ENCODE results near the gene RSPH10B2. TPM values are rescaled to one million over a fixed set of nuclear protein-coding genes. Genes with fewer than 3 reads are reported as not detected.
A peak's percentile ranks its signal among the peaks of the same experiment; 100 is the strongest.
"Not testable (repeated sequence)": the region's sequence is repeated elsewhere in the genome, so short reads cannot be mapped to it uniquely, and the experiment has no call there.

The RSPH10B2 gene
- total RNA-seq, 1 donor from 2014 or later: 0.59 TPM

DNA sequence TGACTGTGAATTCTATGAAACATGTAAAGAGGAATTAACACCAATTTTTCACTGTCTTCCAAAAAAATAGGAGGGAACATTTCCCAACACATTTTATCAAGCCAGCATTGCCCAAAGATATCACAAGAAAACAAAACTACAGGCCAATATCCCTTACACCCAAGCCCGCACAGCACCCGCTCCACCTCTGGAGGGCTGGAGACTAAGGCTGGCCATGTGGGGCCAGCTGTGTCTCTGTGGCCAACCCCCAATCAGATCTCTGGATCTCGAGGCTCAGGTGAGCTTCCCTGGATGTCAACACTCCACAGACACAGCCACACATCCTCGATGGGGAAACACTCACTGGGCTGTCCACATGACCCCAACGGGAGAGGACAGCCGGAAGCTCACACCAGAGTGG, 54.1 kb downstream of the RSPH10B2 start:
- H3K27ac Mint-ChIP-seq (ENCODE audit: unreplicated experiment); H3K27ac ChIP-seq (ENCODE audit: low read depth, low read length); H3K79me2 ChIP-seq (ENCODE audit: insufficient read depth, low read length); DNase-seq (ENCODE audit: low read depth); H4K20me1 ChIP-seq (ENCODE audit: insufficient read depth, low read length); H3K4me3 Mint-ChIP-seq (ENCODE audit: unreplicated experiment); H3K4me1 Mint-ChIP-seq (ENCODE audit: low read depth, unreplicated experiment); H3K27me3 ChIP-seq (ENCODE audit: insufficient read depth, low read length); H3K9me3 ChIP-seq (ENCODE audit: insufficient read depth, low read depth, low read length); FAIRE-seq; H3K36me3 ChIP-seq (ENCODE audit: insufficient read depth, low read length); H2AFZ ChIP-seq (ENCODE audit: low read depth, low read length); H3K4me2 ChIP-seq (ENCODE audit: low read length); H3K36me3 Mint-ChIP-seq (ENCODE audit: low read depth, unreplicated experiment); H3K4me1 ChIP-seq (ENCODE audit: insufficient read depth, low read length); H3K9ac ChIP-seq (ENCODE audit: low read length); H3K27me3 Mint-ChIP-seq (ENCODE audit: low read depth, unreplicated experiment); H3K4me3 ChIP-seq (ENCODE audit: insufficient read depth, low read depth, low read length); H3K9me3 Mint-ChIP-seq (ENCODE audit: unreplicated experiment): not testable (repeated sequence)

DNA sequence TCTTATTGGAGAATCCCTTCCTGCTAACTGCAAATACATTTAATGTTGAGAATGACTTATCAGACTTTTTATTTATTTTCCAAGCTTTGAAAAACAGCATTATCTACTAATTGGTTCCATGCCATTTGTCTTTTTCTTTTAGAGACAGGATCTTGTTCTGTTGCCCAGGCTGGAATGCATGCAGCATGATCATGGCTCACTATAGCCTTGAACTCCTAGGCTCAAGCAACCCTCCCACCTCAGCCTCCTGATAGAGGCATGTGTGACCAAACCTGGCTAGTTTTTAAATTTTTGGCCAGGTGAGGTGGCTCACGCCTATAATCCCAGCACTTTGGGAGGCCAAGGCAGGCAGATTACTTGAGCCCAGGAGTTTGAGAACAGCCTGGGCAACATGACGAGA, 59.1 kb downstream of the RSPH10B2 start:
- H3K4me1 Mint-ChIP-seq (ENCODE audit: low read depth, unreplicated experiment); DNase-seq (ENCODE audit: low read depth); H3K9me3 ChIP-seq (ENCODE audit: insufficient read depth, low read depth, low read length); H3K4me3 Mint-ChIP-seq (ENCODE audit: unreplicated experiment); H3K4me1 ChIP-seq (ENCODE audit: insufficient read depth, low read length); H3K27me3 Mint-ChIP-seq (ENCODE audit: low read depth, unreplicated experiment); H3K9ac ChIP-seq (ENCODE audit: low read length); H2AFZ ChIP-seq (ENCODE audit: low read depth, low read length); H4K20me1 ChIP-seq (ENCODE audit: insufficient read depth, low read length); H3K4me3 ChIP-seq (ENCODE audit: insufficient read depth, low read depth, low read length); H3K4me2 ChIP-seq (ENCODE audit: low read length); H3K79me2 ChIP-seq (ENCODE audit: insufficient read depth, low read length); H3K27ac ChIP-seq (ENCODE audit: low read depth, low read length); H3K27ac Mint-ChIP-seq (ENCODE audit: unreplicated experiment); H3K36me3 ChIP-seq (ENCODE audit: insufficient read depth, low read length); H3K27me3 ChIP-seq (ENCODE audit: insufficient read depth, low read length); FAIRE-seq; H3K9me3 Mint-ChIP-seq (ENCODE audit: unreplicated experiment); H3K36me3 Mint-ChIP-seq (ENCODE audit: low read depth, unreplicated experiment): not testable (repeated sequence)

DNA sequence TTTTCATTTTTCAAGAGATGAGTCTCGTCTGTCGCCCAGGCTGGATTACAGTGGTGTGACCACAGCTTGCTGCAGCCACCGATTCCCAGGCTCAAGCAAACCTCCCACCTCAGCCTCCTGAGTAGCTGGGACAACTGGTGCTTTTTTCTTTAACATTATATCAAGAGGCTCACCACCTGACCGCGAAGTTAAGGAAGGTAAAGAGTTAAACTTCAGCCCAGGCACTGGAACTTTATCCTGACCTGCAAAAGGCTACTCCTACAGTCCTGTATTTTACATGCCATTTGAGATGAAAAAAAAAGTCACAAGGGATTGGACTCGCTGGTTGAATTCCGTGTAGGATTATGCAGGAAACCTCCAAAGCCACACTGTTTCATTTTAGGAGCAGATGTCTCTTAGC, 61.6 kb downstream of the RSPH10B2 start:
- not testable (repeated sequence) for H3K27ac ChIP-seq (ENCODE audit: low read depth, low read length); H3K4me2 ChIP-seq (ENCODE audit: low read length); H4K20me1 ChIP-seq (ENCODE audit: insufficient read depth, low read length); H3K27me3 Mint-ChIP-seq (ENCODE audit: low read depth, unreplicated experiment); H3K36me3 Mint-ChIP-seq (ENCODE audit: low read depth, unreplicated experiment); H3K9me3 Mint-ChIP-seq (ENCODE audit: unreplicated experiment); H3K27me3 ChIP-seq (ENCODE audit: insufficient read depth, low read length); H3K9me3 ChIP-seq (ENCODE audit: insufficient read depth, low read depth, low read length); H3K79me2 ChIP-seq (ENCODE audit: insufficient read depth, low read length); H3K9ac ChIP-seq (ENCODE audit: low read length); H3K27ac Mint-ChIP-seq (ENCODE audit: unreplicated experiment); H2AFZ ChIP-seq (ENCODE audit: low read depth, low read length); DNase-seq (ENCODE audit: low read depth); H3K4me1 Mint-ChIP-seq (ENCODE audit: low read depth, unreplicated experiment); H3K4me3 ChIP-seq (ENCODE audit: insufficient read depth, low read depth, low read length); H3K4me3 Mint-ChIP-seq (ENCODE audit: unreplicated experiment); FAIRE-seq; H3K36me3 ChIP-seq (ENCODE audit: insufficient read depth, low read length); H3K4me1 ChIP-seq (ENCODE audit: insufficient read depth, low read length)

DNA sequence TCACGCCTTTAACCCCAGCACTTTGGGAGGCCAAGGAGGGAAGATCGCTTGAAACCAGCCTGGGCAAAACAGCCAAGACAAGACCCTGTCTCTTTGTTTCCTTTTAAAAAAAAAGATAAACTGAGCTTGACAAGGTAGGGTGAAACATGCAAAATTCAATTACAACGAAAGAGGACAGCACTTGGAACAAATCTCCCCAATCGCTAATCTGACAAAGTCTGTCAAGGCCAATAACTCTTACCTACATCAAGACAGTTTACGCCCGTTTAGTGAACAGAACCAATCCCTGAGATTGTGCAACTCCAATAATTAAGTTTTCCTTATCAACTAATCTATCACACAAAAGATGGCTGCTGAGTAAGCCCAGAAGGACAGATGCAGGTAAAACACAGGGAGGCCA, 67.7 kb downstream of the RSPH10B2 start:
- not testable (repeated sequence) for FAIRE-seq; H3K4me2 ChIP-seq (ENCODE audit: low read length); H3K4me1 ChIP-seq (ENCODE audit: insufficient read depth, low read length); H3K9ac ChIP-seq (ENCODE audit: low read length); DNase-seq (ENCODE audit: low read depth); H3K36me3 Mint-ChIP-seq (ENCODE audit: low read depth, unreplicated experiment); H3K27ac ChIP-seq (ENCODE audit: low read depth, low read length); H3K27ac Mint-ChIP-seq (ENCODE audit: unreplicated experiment); H3K27me3 ChIP-seq (ENCODE audit: insufficient read depth, low read length); H4K20me1 ChIP-seq (ENCODE audit: insufficient read depth, low read length); H3K4me3 ChIP-seq (ENCODE audit: insufficient read depth, low read depth, low read length); H2AFZ ChIP-seq (ENCODE audit: low read depth, low read length); H3K4me3 Mint-ChIP-seq (ENCODE audit: unreplicated experiment); H3K4me1 Mint-ChIP-seq (ENCODE audit: low read depth, unreplicated experiment); H3K36me3 ChIP-seq (ENCODE audit: insufficient read depth, low read length); H3K27me3 Mint-ChIP-seq (ENCODE audit: low read depth, unreplicated experiment); H3K9me3 ChIP-seq (ENCODE audit: insufficient read depth, low read depth, low read length); H3K79me2 ChIP-seq (ENCODE audit: insufficient read depth, low read length); H3K9me3 Mint-ChIP-seq (ENCODE audit: unreplicated experiment)

DNA sequence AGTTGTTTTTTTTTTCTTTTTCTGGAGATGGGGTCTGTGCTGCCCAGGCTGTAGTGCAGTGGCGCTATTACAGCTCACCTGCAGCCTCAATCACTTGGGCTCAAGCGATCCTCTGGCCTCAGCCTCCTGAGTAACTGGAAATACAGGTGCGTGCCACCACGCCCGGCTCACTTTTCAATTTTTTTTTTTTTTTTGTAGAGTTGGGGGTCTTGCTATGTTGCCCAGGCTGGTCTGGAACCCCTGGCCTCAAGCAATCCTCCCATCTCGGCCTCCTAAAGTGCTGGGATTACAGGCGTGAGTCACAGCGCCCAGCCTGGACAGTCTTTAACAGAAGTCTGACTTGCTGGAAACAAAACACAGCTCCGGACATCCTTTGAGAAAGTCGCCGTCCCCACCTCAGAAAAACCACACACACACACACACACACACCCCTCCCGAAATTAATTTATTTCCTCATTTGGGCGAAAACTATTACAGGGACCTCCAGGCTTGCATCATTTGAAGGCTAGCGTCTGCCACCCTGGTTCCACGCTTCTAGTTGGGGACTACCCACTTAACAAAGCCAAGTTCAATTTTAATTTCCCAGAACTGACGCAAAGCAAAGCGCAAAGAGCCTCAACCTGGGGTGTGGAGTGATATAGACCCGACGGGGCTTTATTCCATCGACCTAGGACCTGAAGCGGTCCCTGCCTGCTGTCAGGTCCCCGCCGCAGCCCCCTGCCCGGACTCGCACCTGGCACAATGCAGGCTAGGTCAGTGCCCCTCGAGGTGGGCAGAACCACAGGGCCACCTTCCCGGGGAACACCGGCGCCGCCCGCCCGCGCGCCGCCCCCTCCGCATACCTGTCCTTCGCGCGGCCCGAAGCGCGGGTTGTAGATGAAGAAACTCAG, 71.6 kb downstream of the RSPH10B2 start:
- H3K9me3 Mint-ChIP-seq (ENCODE audit: unreplicated experiment); H3K4me1 ChIP-seq (ENCODE audit: insufficient read depth, low read length); H3K36me3 ChIP-seq (ENCODE audit: insufficient read depth, low read length); H3K4me1 Mint-ChIP-seq (ENCODE audit: low read depth, unreplicated experiment); H3K36me3 Mint-ChIP-seq (ENCODE audit: low read depth, unreplicated experiment); H3K27ac ChIP-seq (ENCODE audit: low read depth, low read length); H3K27me3 ChIP-seq (ENCODE audit: insufficient read depth, low read length); FAIRE-seq; H3K27me3 Mint-ChIP-seq (ENCODE audit: low read depth, unreplicated experiment); H2AFZ ChIP-seq (ENCODE audit: low read depth, low read length); H3K79me2 ChIP-seq (ENCODE audit: insufficient read depth, low read length); H3K9ac ChIP-seq (ENCODE audit: low read length); DNase-seq (ENCODE audit: low read depth); H4K20me1 ChIP-seq (ENCODE audit: insufficient read depth, low read length); H3K9me3 ChIP-seq (ENCODE audit: insufficient read depth, low read depth, low read length): not testable (repeated sequence)
- Mint-ChIP-seq H3K27ac (ENCODE audit: unreplicated experiment) (peak overlapping the region; percentile 53), H3K4me3 (ENCODE audit: unreplicated experiment) (peak overlapping the region; percentile 90)
- peak overlapping the region; percentile 39 for H3K4me3 ChIP-seq (ENCODE audit: insufficient read depth, low read depth, low read length)
- H3K4me2 ChIP-seq (ENCODE audit: low read length): peak overlapping the region; percentile 66

DNA sequence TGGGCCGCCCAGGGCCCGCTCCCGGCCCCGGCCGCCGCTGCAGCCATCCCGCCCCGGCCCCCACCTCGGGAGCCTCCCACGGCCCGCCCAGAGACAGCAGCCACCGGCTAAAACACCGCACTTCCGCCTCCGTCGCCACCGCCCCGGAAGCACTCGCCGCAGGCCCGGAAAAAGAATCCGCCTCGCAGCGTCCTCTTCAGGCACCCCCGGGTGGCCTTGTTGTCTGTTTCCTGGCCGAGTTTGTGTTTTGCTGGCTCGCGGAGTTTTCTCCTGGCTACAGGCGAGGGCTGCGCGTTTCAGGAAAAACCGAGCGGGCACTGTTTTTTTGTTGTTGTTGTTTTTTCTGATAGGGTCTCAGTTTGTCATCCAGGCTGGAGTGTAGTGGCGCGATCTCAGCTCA, 72.2 kb downstream of the RSPH10B2 start, which contains the start of gene CCZ1B:
TSS of gene CCZ1B (minus strand) at position 125 of the 400 bp plus-strand sequence. CDS start at position 47, 78 bp downstream.
- H3K36me3 ChIP-seq (ENCODE audit: insufficient read depth, low read length); H3K4me1 ChIP-seq (ENCODE audit: insufficient read depth, low read length); H3K27me3 Mint-ChIP-seq (ENCODE audit: low read depth, unreplicated experiment); H3K79me2 ChIP-seq (ENCODE audit: insufficient read depth, low read length); FAIRE-seq; H3K27me3 ChIP-seq (ENCODE audit: insufficient read depth, low read length); H4K20me1 ChIP-seq (ENCODE audit: insufficient read depth, low read length); H3K36me3 Mint-ChIP-seq (ENCODE audit: low read depth, unreplicated experiment); H3K4me1 Mint-ChIP-seq (ENCODE audit: low read depth, unreplicated experiment); H3K9me3 ChIP-seq (ENCODE audit: insufficient read depth, low read depth, low read length); H3K9me3 Mint-ChIP-seq (ENCODE audit: unreplicated experiment): not testable (repeated sequence)
- Mint-ChIP-seq H3K4me3 (ENCODE audit: unreplicated experiment) (peak within 1 kb of the TSS; percentile 91), H3K27ac (ENCODE audit: unreplicated experiment) (peak within 1 kb of the TSS; percentile 98)
- peak; percentile 42 for DNase-seq (ENCODE audit: low read depth)
- peak within 1 kb of the TSS; percentile 66 for H3K27ac ChIP-seq (ENCODE audit: low read depth, low read length)
- H3K4me2 ChIP-seq (ENCODE audit: low read length): peak within 1 kb of the TSS; percentile 88
- H3K4me3 ChIP-seq (ENCODE audit: insufficient read depth, low read depth, low read length): peak within 1 kb of the TSS; percentile 67
- peak within 1 kb of the TSS; percentile 78 for H2AFZ ChIP-seq (ENCODE audit: low read depth, low read length)
- peak within 1 kb of the TSS; percentile 77 for H3K9ac ChIP-seq (ENCODE audit: low read length)

Data from astrocyte (in vitro differentiated cells and primary cell).